ENCODE measurements around the gene ALPL.

DNA sequence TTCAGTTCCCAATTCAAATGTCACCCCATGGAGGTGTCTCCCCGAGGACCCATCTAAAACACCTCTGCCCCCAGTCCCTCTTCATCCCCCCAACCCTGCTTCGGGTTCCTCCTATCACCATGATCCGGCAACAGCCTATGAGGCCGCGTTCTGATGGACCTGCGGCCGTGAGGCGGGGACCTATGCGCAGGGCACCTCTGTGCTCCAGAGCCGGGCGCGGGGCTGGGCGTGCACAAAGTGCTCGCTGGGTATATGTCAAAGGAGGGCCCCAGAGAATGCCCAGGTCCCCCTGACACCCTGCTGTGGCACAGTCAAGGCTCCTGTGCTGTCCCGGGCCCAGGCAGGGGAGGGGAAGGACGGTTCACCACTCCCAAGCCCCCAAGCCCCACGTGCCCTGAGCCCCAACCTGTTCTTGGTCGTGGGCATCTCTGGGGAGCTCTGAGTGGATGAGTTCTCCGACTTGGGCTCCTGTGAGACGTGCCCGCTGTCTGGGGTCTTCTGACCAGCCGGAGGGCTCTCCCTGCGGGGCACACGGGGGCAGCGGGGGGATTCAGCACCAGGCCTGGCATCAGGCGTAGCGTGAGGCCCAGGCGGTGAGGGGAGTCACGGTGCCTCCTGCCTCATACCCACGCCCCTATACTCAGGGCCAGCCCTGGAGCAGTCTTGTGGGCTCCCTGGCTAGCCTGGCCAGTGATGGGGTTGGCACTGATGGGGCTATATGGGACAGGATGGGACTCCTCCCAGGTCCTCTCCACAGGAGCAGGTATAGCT lies 92.2 kb downstream of the ALPL start:
- TF ChIP-seq POLR2AphosphoS5 (IDR thresholded peaks at IDR 0.05) (no peak), POLR2A (IDR thresholded peaks at IDR 0.05) (no peak)

Data from breast epithelium (tissue), 3 donors.